Right renal pelvis (tissue), 4 donors: ENCODE results near the gene SIK3. TPM values are rescaled to one million over a fixed set of nuclear protein-coding genes. Genes with fewer than 3 reads are reported as not detected.

Experiments used
- DNase-seq, 4 donors: peaks; one replicate each; pipeline ENCODE4 v3.0.0-alpha.2; 2013; ENCODE audit warnings: low read depth in 4 of 4, low spot score in 3 of 4, missing footprints in 1 of 4
- polyA plus RNA-seq, 4 donors: library from polyadenylated mRNA; unstranded; fragments of 120-200 nt; gene quantifications; one replicate each; pipeline ENCODE4 v1.2.1, GENCODE V29; 2013; ENCODE audit not compliant: insufficient read length in 4 of 4

The SIK3 gene
- polyA plus RNA-seq, 4 donors = 30.9 to 35.9 (median 34.4) TPM

GRCh38 chr11:116910847-116911246 lies 187.4 kb downstream of the SIK3 start:
- no peak for DNase-seq

DNA sequence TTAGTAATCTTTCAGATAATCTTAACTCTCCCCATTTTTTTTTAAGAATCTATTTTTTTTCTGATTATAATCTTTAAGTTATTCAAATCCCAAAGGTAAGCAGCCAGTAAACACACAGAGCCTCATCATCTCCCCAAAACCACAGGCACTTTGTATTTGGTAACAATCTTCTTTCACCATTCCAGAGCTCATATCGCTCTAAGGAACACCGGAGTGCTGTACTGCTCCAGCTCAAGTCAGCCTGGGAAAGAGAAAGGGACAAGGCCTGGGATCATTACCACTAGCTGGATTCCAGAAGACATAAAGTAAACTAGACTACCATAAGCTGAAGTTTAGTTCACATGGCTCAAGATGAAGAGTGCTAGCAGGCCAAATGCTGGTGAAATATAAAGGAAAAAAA lies 187.8 kb downstream of the SIK3 start:
- DNase-seq = no peak

- no peak for DNase-seq
These were observed 189.0 kb downstream of the SIK3 start for GRCh38 chr11:116909245-116909644.

DNA sequence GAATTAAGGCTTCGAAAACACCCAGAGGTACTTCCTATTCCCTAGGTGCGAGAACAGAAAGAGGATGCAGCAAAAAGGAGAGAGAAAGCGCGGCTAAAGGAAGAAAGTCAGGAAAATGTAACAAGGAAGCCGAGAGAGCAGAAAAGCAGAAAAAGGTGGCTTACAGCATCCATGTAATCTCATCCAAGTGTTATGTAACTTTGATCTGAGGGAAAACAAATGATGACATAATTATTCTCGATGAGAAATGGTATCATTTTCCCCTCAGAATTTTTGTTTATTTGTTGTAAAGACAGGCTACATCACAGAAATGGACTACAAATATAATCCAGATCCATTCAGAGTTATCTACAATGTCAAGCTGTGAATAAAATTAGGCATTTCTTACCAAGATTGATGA lies 191.7 kb downstream of the SIK3 start:
- DNase-seq = no peak

DNA sequence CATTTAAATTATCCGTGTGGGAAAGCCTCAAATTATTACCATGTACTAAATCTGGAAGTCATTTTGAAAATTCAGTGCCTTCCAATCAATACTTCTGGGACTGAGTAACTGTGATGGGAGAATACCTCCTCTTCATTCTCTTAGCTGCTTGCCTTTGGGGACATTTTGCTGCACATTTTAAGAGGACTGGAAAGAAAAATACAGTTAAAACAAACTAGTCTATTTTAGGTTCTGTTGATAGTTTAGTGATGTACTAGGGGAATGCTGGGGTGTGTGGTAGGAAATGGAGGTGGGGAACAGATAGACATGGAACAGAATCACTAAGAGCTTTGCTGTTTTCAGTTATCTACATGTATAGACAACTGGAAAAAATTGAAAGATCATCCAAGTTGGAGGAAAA lies 195.1 kb downstream of the SIK3 start:
- no peak for DNase-seq

GRCh38 chr11:116901964-116902688 lies 196.1 kb downstream of the SIK3 start:
- no peak for DNase-seq

DNA sequence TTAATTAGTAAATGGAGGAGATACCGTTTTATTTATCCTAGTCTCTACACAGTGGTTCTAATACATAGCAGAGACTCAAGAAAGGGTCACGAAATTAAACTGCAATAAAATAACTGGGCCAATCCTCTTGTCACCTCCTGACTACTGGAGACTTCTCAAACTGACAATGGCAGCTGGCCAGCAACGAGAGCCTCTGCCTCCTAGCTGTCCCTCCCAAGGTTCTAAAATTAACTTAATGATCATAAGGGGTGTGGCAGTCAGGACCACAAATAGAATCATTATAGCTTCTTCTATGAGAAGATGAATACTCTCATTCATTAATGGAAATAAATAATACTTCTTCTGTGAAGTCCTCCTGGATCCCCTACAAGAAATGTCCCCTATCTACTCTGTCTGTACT lies 197.0 kb downstream of the SIK3 start:
- no peak for DNase-seq

DNA sequence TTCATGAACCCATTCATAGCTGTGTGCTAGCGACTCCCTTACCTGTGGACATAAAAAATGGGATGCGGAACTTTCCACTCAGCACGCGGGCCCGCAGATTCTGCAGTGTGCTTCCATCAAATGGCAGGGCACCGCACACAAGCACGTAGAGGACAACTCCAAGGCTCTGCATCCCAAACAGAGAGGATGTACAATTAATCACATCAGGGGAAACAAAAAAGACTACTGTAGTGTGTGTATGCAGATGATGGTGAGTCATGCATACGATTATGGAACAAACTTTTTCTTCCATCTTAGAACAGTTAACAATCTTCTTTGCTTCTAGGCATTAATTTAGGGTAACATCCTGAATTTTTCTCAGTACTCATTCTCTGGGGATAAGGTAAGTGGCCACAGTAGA lies 202.0 kb downstream of the SIK3 start:
- no peak for DNase-seq

GRCh38 chr11:116895048-116895757 lies 203.0 kb downstream of the SIK3 start:
- DNase-seq = no peak

GRCh38 chr11:116893906-116894305 lies 204.3 kb downstream of the SIK3 start:
- no peak for DNase-seq

- DNase-seq = no peak
These were observed 204.8 kb downstream of the SIK3 start for GRCh38 chr11:116893437-116893836.

GRCh38 chr11:116892374-116892773 lies 205.9 kb downstream of the SIK3 start:
- no peak for DNase-seq

GRCh38 chr11:116891746-116892145 lies 206.5 kb downstream of the SIK3 start:
- no peak for DNase-seq

- no peak for DNase-seq
These were observed 207.6 kb downstream of the SIK3 start for GRCh38 chr11:116890607-116891006.

- DNase-seq = no peak
These were observed 208.0 kb downstream of the SIK3 start for GRCh38 chr11:116890193-116890592.

DNA sequence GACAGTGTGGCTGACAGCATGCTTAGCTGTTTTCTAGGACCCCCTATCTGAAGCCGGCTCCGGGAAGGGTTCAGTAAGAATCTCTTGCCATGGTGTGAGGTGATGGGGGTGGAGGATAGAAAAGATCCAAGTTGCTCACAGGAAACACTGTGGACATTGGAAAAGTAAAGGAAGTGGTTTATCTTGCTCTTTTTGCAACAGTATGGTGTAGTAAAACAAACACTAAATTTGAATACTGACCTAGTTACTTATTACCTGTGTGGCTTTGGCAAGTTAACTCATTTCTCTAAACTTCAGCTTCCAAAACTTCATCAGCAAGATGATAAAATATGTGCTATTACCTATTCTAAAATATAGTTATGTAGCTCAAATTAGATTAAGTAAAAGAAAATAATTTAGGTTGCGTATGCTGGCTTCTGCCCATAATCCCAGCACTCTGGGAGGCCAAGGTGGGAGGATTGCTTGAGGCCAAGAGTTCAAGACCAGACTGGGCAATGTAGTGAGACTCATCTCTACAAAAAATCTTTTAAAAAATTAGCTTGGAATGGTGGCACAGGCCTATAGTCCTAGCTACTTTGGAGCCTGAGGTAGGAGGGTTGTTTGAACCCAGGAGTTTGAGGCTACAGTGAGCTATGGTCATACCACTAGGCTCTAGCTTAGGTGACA lies 209.2 kb downstream of the SIK3 start:
- DNase-seq = no peak

DNA sequence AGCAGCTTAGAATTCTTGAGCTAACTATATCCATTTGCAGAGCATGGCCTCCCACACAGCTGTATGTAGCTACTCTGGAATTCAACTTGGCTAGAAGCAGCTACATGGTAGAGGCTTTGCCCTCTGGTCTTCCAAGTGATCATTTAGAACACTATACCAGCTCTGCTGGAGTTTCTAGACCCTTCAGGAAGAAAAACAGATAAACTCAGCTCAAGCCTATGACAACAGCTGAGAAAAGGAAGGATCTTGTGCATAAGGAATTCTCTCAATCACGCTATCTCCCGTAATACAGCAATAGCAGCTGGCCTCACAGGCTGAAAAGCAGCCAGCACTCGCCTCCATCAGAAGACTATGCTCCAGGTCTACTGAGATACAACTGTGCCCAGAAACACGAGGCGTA lies 210.2 kb downstream of the SIK3 start:
- no peak for DNase-seq

- DNase-seq = no peak
These were observed 212.1 kb downstream of the SIK3 start for GRCh38 chr11:116885951-116886655.

GRCh38 chr11:116882386-116882785 lies 215.8 kb downstream of the SIK3 start:
- no peak for DNase-seq

GRCh38 chr11:116881143-116881542 lies 217.1 kb downstream of the SIK3 start:
- no peak for DNase-seq
